ENCODE results near the gene TNNT2. TPM values are rescaled to one million over a fixed set of nuclear protein-coding genes. Genes with fewer than 3 reads are reported as not detected.

The TNNT2 gene
- total and polyA plus RNA-seq, 2 of the 8 experiments (the other 6 are each of a cell fraction or from before 2014, with no cell fraction given), result 3.1 to 21.0 TPM

DNA sequence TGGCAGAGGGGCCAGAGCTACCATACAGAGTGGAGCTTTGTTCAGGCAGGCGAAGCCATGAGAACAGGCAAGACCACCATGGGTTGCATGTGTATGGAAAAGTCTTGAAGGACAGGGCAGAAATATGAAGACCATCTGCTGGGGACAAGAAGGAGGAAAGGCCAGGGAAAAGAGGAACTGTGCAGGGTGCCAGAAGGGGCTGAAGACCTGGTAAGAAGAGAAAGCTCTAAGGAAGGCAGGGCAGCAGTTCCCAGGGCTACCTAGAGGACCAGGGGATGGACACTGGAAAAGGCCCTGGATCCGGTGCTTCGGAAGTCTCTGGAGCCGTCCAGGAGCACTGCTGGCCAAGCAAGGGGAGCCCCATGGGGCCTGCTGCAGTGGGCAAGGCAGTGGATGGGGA, 50.8 kb downstream of the TNNT2 start:
- H3K18ac ChIP-seq (ENCODE audit: extremely low read depth, low read length), result no peak overlapping the region
- H3K36me3 ChIP-seq (ENCODE audit: control insufficient read depth in 2 of 4, insufficient read depth in 4 of 4, low read length in 3 of 4), result no peaks in the 10 kb centered on the region
- H3K9ac ChIP-seq (replicated peaks in 1 of 4; ENCODE audit: extremely low read depth in 1 of 4, low read depth in 3 of 4, low read length in 3 of 4), result no peak overlapping the region
- no peak overlapping the region for H4K91ac ChIP-seq (replicated peaks; ENCODE audit: insufficient read length, low read length)
- H3K4me2 ChIP-seq (ENCODE audit: insufficient read depth in 1 of 2, low read depth in 2 of 2, low read length in 2 of 2), result no peak overlapping the region
- H2BK15ac ChIP-seq (ENCODE audit: low read length), result no peak overlapping the region
- no peak overlapping the region for H3K23ac ChIP-seq (ENCODE audit: insufficient read length)
- DNase-seq (ENCODE audit: low read depth in 1 of 2, low spot score in 2 of 2) (no peak), FAIRE-seq (no peak)
- H4K20me1 ChIP-seq (replicated peaks in 1 of 2; ENCODE audit: control insufficient read depth in 1 of 2, insufficient read depth in 2 of 2, low read length in 2 of 2), result no peaks in the 10 kb centered on the region
- H4K8ac ChIP-seq (ENCODE audit: extremely low read depth, insufficient read depth, low read length), result no peak overlapping the region
- H3K9me3 ChIP-seq (ENCODE audit: insufficient read depth in 2 of 2, low read depth in 1 of 2, low read length in 1 of 2), result no peaks in the 10 kb centered on the region
- no peak overlapping the region for H3K56ac ChIP-seq (replicated peaks; ENCODE audit: insufficient read length, low read depth, low read length)
- H3K79me1 ChIP-seq (ENCODE audit: low read depth, low read length), result no peaks in the 10 kb centered on the region
- H4K5ac ChIP-seq (ENCODE audit: insufficient read length, low read depth, low read length), result no peak overlapping the region
- no peak overlapping the region for H2BK12ac ChIP-seq (ENCODE audit: low read depth, low read length)
- H2BK20ac ChIP-seq (ENCODE audit: low read length), result no peak overlapping the region
- 65% methylated on average over 4 of the region's 4 CpGs; no CpG with 5 or more reads in 1 of the 2 experiments for WGBS, 2 experiments (ENCODE audit: extremely low coverage in 1 of 2, insufficient coverage in 1 of 2, insufficient read length in 1 of 2, insufficient replicate concordance in 2 of 2, low coverage in 1 of 2, low lambda C conversion rate in 2 of 2, missing lambda C conversion rate in 1 of 2)
- POLR2A ChIA-PET (ENCODE audit: partially characterized antibody), result interaction anchor here (0.6 to 0.9 kb wide), 2 partner anchors 18 to 64 kb away, joined by 3 to 4 read pairs; no protein-coding TSS in a partner anchor
- no peaks in the 10 kb centered on the region for H3K79me2 ChIP-seq (ENCODE audit: control insufficient read depth in 1 of 2, insufficient read depth in 2 of 2, low read length in 2 of 2)
- H3K23me2 ChIP-seq (ENCODE audit: low read depth, low read length), result no peaks in the 10 kb centered on the region
- no peak overlapping the region for H3K4ac ChIP-seq (replicated peaks; ENCODE audit: insufficient read length, low read depth, low read length)
- no peak overlapping the region for H2BK5ac ChIP-seq (ENCODE audit: low read depth, low read length)
- no peak overlapping the region for H3K14ac ChIP-seq (ENCODE audit: insufficient read length)
- CTCF ChIA-PET (ENCODE audit: partially characterized antibody), result interaction anchor here (0.9 to 3.0 kb wide), 11 partner anchors 15 to 104 kb away, joined by 3 to 18 read pairs (median 10); no protein-coding TSS in a partner anchor
- H2AK5ac ChIP-seq (ENCODE audit: low read depth, low read length), result no peak overlapping the region
- no peaks in the 10 kb centered on the region; a peak in 1 of 7 replicates for H3K4me1 ChIP-seq (replicated peaks in 1 of 4; ENCODE audit: control insufficient read depth in 3 of 4, insufficient read depth in 4 of 4, low read length in 3 of 4)
- no peak overlapping the region for H2AFZ ChIP-seq (ENCODE audit: low read length)
- H3K4me3 ChIP-seq (ENCODE audit: extremely low read depth in 1 of 4, insufficient read depth in 2 of 4, low read depth in 3 of 4, low read length in 4 of 4), result no peak overlapping the region
- H3K27ac ChIP-seq (ENCODE audit: low read depth, low read length), result no peak overlapping the region
- no peak overlapping the region for H2BK120ac ChIP-seq (replicated peaks; ENCODE audit: low read depth, low read length)
- no peaks in the 10 kb centered on the region; a peak in 1 of 7 replicates for H3K27me3 ChIP-seq (replicated peaks in 1 of 4; ENCODE audit: control insufficient read depth in 3 of 4, extremely low read depth in 1 of 4, insufficient read depth in 3 of 4, low read length in 3 of 4)
- TF ChIP-seq MAFK (IDR thresholded peaks at IDR 0.05; ENCODE audit: low read depth, low read length) (no peak), CEBPB (IDR thresholded peaks at IDR 0.05; ENCODE audit: low read depth, low read length) (no peak), SIX5 (IDR thresholded peaks at IDR 0.05; ENCODE audit: low read depth, low read length) (no peak), BACH1 (IDR thresholded peaks at IDR 0.05; ENCODE audit: low read length) (no peak), EGR1 (IDR thresholded peaks at IDR 0.05; ENCODE audit: borderline replicate concordance, low read depth, low read length) (no peak), EZH2 (IDR thresholded peaks at IDR 0.05; ENCODE audit: low read depth, low read length, severe bottlenecking) (no peak), SIN3A (conservative IDR thresholded peaks at IDR 0.05 in 1 of 2, IDR thresholded peaks at IDR 0.05 in 1 of 2; ENCODE audit: low read depth in 1 of 2, low read length in 2 of 2) (no peak), RFX5 (IDR thresholded peaks at IDR 0.05; ENCODE audit: borderline replicate concordance, low read depth, low read length) (no peak), SRF (IDR thresholded peaks at IDR 0.05; ENCODE audit: low read depth, low read length) (no peak), BCL11A (IDR thresholded peaks at IDR 0.05; ENCODE audit: low read depth in 2 of 2, low read length in 2 of 2) (no peak), SP4 (IDR thresholded peaks at IDR 0.05; ENCODE audit: low read length) (no peak), POLR2AphosphoS5 (IDR thresholded peaks at IDR 0.05; ENCODE audit: low read depth, low read length) (no peak), KDM1A (IDR thresholded peaks at IDR 0.05; ENCODE audit: borderline replicate concordance, low read length) (no peak), JUND (IDR thresholded peaks at IDR 0.05; ENCODE audit: low read length) (no peak), RNF2 (IDR thresholded peaks at IDR 0.05; ENCODE audit: borderline replicate concordance, low read depth, low read length, missing control alignments, poor library complexity, severe bottlenecking) (no peak)

All from H1 (cell line).